ENCODE measurements around the gene MALAT1. TPM values are rescaled to one million over a fixed set of nuclear protein-coding genes. Genes with fewer than 3 reads are reported as not detected.
A peak's percentile ranks its signal among the peaks of the same experiment; 100 is the strongest.

MALAT1 gene
- total RNA-seq, 1 donor from 2014 or later, result 9,030 TPM

- no peak for DNase-seq (ENCODE audit: low spot score)
- H3K9me3 Mint-ChIP-seq, result peaks cover 4% of the 10 kb centered on the region
- H3K9ac ChIP-seq, result peak overlapping the region; percentile 100
- peaks cover 16% of the 10 kb centered on the region for H3K4me1 ChIP-seq
- peak overlapping the region; percentile 75 for H2AFZ ChIP-seq (replicated peaks)
- H3K27ac ChIP-seq, result peak overlapping the region; percentile 100
- H3K4me3 ChIP-seq, result peak overlapping the region; percentile 93
- peaks cover 26% of the 10 kb centered on the region for H3K4me1 Mint-ChIP-seq
- no peak for TF ChIP-seq CTCF (IDR thresholded peaks at IDR 0.05)
- no peak for TF ChIP-seq EZH2 (IDR thresholded peaks at IDR 0.05)
- TF ChIP-seq EZH2phosphoT487 (IDR thresholded peaks at IDR 0.05), result no peak
- no peaks in the 10 kb centered on the region for H3K9me3 ChIP-seq (ENCODE audit: low read depth)
- peaks cover 14% of the 10 kb centered on the region for H3K27me3 Mint-ChIP-seq (ENCODE audit: insufficient read depth, low read depth)
- peaks cover 47% of the 10 kb centered on the region for H4K20me1 ChIP-seq (ENCODE audit: low read depth)
- H3K27me3 ChIP-seq, result no peaks in the 10 kb centered on the region
- H3K79me2 ChIP-seq (ENCODE audit: low read depth), result peaks cover 97% of the 10 kb centered on the region
- H3K4me3 Mint-ChIP-seq, result no peak overlapping the region
- no peak overlapping the region for H3K27ac Mint-ChIP-seq
- H3K36me3 Mint-ChIP-seq, result peaks cover 2% of the 10 kb centered on the region
- H3K4me2 ChIP-seq, result peak overlapping the region; percentile 98
- peaks cover 71% of the 10 kb centered on the region for H3F3A ChIP-seq (ENCODE audit: low read depth)
- H3K36me3 ChIP-seq, result peaks cover 45% of the 10 kb centered on the region
Measured at GRCh38 chr11:65498727-65498976, 193 bp upstream of the MALAT1 start.

- Mint-ChIP-seq H3K9me3 (peaks cover 4% of the 10 kb centered on the region), H3K4me1 (peaks cover 24% of the 10 kb centered on the region), H3K27ac (no peak overlapping the region), H3K4me3 (no peak overlapping the region), H3K27me3 (ENCODE audit: insufficient read depth, low read depth) (peaks cover 15% of the 10 kb centered on the region), H3K36me3 (peaks cover 12% of the 10 kb centered on the region)
- peaks cover 82% of the 10 kb centered on the region for H3F3A ChIP-seq (ENCODE audit: low read depth)
- H3K4me3 ChIP-seq, result peak overlapping the region; percentile 93
- H4K20me1 ChIP-seq (ENCODE audit: low read depth), result peaks cover 59% of the 10 kb centered on the region
- H3K79me2 ChIP-seq (ENCODE audit: low read depth), result peaks cover 97% of the 10 kb centered on the region
- no peak overlapping the region for H2AFZ ChIP-seq (replicated peaks)
- peaks cover 10% of the 10 kb centered on the region for H3K4me1 ChIP-seq
- peak overlapping the region; percentile 98 for H3K4me2 ChIP-seq
- H3K36me3 ChIP-seq, result peaks cover 57% of the 10 kb centered on the region
- no peaks in the 10 kb centered on the region for H3K9me3 ChIP-seq (ENCODE audit: low read depth)
- TF ChIP-seq EZH2phosphoT487 (IDR thresholded peaks at IDR 0.05), result no peak
- peak overlapping the region; percentile 100 for H3K9ac ChIP-seq
- no peak for DNase-seq (ENCODE audit: low spot score)
- peak overlapping the region; percentile 100 for H3K27ac ChIP-seq
- no peaks in the 10 kb centered on the region for H3K27me3 ChIP-seq
Measured at GRCh38 chr11:65499713-65500386, 1.0 kb downstream of the MALAT1 start.

- H3K4me2 ChIP-seq, result peak overlapping the region; percentile 98
- peaks cover 67% of the 10 kb centered on the region for H4K20me1 ChIP-seq (ENCODE audit: low read depth)
- peak overlapping the region; percentile 100 for H3K9ac ChIP-seq
- peaks cover 10% of the 10 kb centered on the region for H3K4me1 ChIP-seq
- H3F3A ChIP-seq (ENCODE audit: low read depth), result peaks cover 89% of the 10 kb centered on the region
- H3K9me3 ChIP-seq (ENCODE audit: low read depth), result no peaks in the 10 kb centered on the region
- H3K36me3 ChIP-seq, result peaks cover 64% of the 10 kb centered on the region
- H3K27me3 Mint-ChIP-seq (ENCODE audit: insufficient read depth, low read depth), result peaks cover 22% of the 10 kb centered on the region
- H2AFZ ChIP-seq (replicated peaks), result no peak overlapping the region
- peaks cover 4% of the 10 kb centered on the region for H3K9me3 Mint-ChIP-seq
- peaks cover 17% of the 10 kb centered on the region for H3K36me3 Mint-ChIP-seq
- peaks cover 28% of the 10 kb centered on the region for H3K4me1 Mint-ChIP-seq
- TF ChIP-seq EZH2 (IDR thresholded peaks at IDR 0.05), result no peak
- no peak for TF ChIP-seq CTCF (IDR thresholded peaks at IDR 0.05)
- H3K4me3 Mint-ChIP-seq, result no peak overlapping the region
- H3K4me3 ChIP-seq, result peak overlapping the region; percentile 93
- no peak overlapping the region for H3K27ac Mint-ChIP-seq
- DNase-seq (ENCODE audit: low spot score), result no peak
- H3K79me2 ChIP-seq (ENCODE audit: low read depth), result peaks cover 97% of the 10 kb centered on the region
- no peaks in the 10 kb centered on the region for H3K27me3 ChIP-seq
- H3K27ac ChIP-seq, result peak overlapping the region; percentile 100
Measured at GRCh38 chr11:65500387-65501185, 1.7 kb downstream of the MALAT1 start.

- Mint-ChIP-seq H3K27ac (no peak overlapping the region), H3K36me3 (peaks cover 22% of the 10 kb centered on the region), H3K9me3 (peaks cover 4% of the 10 kb centered on the region), H3K4me1 (peaks cover 29% of the 10 kb centered on the region), H3K27me3 (ENCODE audit: insufficient read depth, low read depth) (peaks cover 21% of the 10 kb centered on the region), H3K4me3 (no peak overlapping the region)
- peaks cover 72% of the 10 kb centered on the region for H4K20me1 ChIP-seq (ENCODE audit: low read depth)
- H3F3A ChIP-seq (ENCODE audit: low read depth), result peaks cover 95% of the 10 kb centered on the region
- DNase-seq (ENCODE audit: low spot score), result no peak
- no peak overlapping the region for H3K27ac ChIP-seq
- peak overlapping the region; percentile 100 for H3K9ac ChIP-seq
- peaks cover 97% of the 10 kb centered on the region for H3K79me2 ChIP-seq (ENCODE audit: low read depth)
- H3K4me3 ChIP-seq, result peak overlapping the region; percentile 93
- H3K27me3 ChIP-seq, result no peaks in the 10 kb centered on the region
- TF ChIP-seq EZH2phosphoT487 (IDR thresholded peaks at IDR 0.05) (no peak), EZH2 (IDR thresholded peaks at IDR 0.05) (no peak)
- H3K4me1 ChIP-seq, result peaks cover 14% of the 10 kb centered on the region
- peaks cover 69% of the 10 kb centered on the region for H3K36me3 ChIP-seq
- H3K4me2 ChIP-seq, result peak overlapping the region; percentile 98
- H2AFZ ChIP-seq (replicated peaks), result no peak overlapping the region
- no peaks in the 10 kb centered on the region for H3K9me3 ChIP-seq (ENCODE audit: low read depth)
Measured at GRCh38 chr11:65501186-65501471, 2.3 kb downstream of the MALAT1 start.

All from neural progenitor cell (in vitro differentiated cells).